GM19452 (cell line): ENCODE results near the gene TIPIN.
"Not testable (repeated sequence)": the region's sequence is repeated elsewhere in the genome, so short reads cannot be mapped to it uniquely, and the experiment has no call there.

Experiments used
- ATAC-seq: cut with Tn5 transposase; IDR thresholded peaks from one replicate; pipeline ENCODE4 v1.9.1; 2021; ENCODE audit not compliant: unreplicated experiment

The TIPIN gene

GRCh38 chr15:66304425-66304824 is 52.1 kb downstream of the TIPIN start:
- ATAC-seq, result not testable (repeated sequence)

DNA sequence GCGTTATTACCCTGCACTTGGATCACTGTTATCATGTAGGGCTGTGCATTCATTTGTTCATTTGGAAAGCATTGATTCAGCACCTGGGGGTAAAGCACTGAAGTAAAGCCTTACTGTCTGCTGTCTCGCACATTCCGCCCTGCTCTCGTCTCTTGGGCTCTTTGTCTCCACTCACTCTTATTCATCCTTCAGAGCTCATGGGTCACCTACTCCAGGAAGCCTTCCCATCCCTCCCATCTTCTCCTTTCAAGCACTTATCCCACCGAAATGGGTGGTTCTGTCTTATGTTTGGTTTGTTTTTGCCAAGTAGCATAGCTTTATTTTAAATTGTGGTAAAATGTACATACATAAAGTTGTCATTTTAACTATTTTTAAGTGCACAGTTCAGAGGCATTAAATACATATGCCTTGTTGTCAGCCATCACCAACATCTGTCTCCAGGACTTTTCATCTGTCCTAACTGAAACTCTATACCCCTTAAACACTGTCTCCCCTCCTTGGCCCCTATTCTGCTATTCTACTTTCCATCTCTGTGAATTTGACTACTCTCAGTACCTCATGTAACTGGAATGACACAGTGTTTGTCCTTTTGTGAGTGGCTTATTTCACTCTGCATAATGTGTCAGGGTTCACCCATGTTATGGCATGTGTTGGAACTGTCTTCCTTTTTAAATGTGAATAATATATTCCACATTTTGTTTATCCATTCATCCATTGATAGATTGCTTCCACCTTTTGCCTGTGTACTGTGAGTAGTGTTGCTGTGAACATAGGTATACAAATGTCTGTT is 53.8 kb downstream of the TIPIN start:
- no peak for ATAC-seq

GRCh38 chr15:66298803-66299251 is 57.7 kb downstream of the TIPIN start:
- no peak for ATAC-seq

GRCh38 chr15:66296186-66296585 is 60.3 kb downstream of the TIPIN start:
- no peak for ATAC-seq

DNA sequence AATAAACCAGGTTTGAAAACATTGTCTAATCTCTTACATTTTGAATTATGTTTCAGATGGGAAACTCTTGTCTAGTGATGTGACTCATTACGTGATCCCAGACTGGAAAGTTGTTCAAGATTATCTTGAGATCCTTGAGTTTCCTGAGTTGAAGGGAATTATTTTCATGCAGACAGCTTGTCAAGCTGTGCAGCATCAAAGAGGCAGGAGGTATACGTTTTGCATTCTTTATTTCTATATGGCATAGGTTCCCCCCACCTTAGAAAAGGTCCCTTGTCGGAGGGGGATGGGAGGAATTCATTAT is 61.6 kb downstream of the TIPIN start:
- no peak for ATAC-seq

DNA sequence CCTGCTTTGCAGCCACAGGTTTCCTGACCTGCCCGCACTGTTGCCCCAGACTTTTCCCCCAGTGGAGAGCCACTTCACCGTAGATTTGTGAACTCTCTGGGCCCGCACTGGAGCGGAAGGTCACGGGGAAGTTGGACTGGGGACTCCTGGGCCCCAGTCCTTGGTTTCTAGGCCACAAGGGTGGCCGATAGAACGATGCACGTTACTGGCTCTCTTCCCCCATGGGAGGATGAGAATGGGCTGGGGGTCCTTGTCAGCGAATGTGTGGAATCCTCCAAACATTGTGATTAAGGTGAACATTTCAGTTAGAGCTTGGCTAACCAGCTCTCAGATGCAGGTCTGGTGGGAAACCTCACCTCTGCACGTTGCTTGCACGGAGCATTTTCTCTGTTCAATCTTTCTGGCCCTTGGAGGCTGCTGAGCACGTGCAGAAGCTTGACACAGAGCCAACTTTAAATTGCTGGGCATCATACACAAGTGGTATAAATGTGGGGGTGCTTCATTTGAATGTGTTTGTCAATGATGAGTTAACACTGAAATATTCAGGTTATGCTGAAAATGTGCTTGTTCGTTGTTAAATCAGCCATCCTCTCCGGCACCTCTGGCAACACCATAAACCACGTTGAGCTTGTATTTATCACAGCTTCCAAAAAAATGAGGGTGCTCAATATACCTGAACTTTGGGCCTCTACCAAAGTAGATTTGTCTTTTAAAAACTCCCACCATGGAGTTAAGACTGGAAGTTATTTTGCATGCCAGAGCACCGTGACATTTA is 62.1 kb downstream of the TIPIN start:
- no peak for ATAC-seq

DNA sequence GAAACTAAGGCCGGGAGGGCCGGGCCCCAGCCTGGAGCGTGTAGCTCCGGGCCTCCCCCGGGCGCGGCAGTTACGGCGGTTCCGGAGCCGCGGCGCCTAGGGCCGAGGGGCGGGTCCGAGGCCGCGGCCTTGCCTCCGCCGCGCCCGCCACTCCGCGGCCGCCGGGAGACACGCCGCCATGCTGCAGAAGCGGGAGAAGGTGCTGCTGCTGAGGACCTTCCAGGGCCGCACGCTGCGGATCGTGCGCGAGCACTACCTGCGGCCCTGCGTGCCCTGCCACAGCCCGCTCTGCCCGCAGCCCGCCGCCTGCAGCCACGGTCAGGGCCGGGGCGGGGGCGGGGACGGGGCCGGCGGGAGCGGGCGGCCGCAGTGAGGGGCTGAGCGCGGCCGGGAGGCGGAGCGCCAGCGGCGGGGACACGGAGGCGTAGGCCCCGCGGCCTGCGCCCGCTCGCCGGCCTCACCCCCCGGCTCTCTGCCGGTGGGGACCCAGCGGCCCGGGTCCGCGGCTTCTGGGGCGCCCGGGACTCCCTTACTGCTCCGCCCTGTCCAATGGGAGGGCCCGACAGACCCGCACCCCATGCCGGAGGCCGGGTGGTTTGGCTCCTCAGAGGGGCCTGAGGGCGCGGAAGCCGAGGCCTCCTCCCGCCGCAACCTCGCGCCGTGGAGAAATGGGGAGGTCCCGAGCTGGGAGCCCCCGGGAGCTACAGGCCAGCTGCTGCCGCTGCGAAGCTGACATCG is 62.9 kb downstream of the TIPIN start, which contains the start of gene DIS3L:
DIS3L (plus strand) TSS at position 150 of the 738 bp plus-strand sequence; CDS start at position 179, 29 bp downstream.
- peak; percentile 61 for ATAC-seq

DNA sequence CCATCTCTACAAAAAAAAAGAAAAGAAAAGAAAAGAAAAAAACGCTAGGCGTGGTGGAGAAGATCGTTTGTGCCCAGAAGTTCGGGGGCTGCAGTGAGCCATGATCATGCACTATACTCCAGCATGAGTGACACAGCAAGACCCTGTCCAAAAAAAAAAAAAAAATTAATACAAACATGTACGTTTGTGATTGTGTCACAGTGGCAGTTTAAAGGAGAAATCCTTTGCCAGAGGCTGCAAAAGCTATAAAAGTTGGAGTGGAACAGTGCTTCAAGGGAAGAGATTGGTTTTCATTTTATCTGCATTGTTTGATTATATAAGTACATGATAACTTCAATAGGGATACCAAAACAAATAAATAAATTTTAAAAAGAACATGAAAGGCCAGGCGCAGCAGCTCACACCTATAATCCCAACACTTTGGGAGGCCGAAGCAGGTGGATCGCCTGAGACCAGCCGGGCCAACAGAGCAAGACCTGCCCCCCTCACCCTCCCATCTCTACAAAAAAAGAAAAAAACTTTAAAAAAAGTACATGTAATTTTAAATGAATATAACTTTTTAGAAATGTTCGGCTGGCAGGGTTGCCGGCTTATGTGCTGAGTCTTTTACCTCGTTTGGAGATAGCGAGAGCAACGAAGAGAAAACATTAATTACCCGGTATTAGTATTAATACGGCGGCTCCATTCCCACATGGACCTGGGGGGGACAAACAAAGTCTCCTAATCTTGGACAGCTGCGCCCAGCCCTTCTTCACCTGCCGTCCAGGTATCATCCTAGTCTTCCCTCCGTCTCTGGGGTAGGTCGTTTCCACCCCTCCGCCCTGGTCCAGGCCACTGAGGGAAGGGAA is 63.7 kb downstream of the TIPIN start:
- no peak for ATAC-seq

GRCh38 chr15:66291816-66292570 is 64.5 kb downstream of the TIPIN start:
- ATAC-seq, result no peak

GRCh38 chr15:66290518-66290917 is 66.0 kb downstream of the TIPIN start:
- ATAC-seq, result no peak

DNA sequence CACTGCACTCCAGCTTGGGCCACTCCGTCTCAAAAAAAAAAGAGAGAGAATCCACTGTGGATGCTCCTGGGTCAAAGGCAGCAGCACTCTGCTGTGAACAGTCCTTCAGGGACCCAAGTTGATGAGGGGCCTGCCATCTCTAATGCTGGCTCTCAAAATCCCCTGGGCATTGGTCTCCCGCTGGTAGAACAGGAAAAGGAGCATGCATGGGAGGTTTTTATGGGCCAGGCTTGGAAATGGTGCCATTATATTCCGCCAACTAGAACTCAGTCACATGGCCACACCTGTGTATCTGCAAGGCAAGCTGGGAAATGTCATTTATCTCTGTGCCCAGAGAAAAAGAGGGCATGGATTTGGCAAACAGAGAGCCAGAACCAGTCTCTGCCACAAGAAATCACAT is 66.5 kb downstream of the TIPIN start:
- no peak for ATAC-seq

DNA sequence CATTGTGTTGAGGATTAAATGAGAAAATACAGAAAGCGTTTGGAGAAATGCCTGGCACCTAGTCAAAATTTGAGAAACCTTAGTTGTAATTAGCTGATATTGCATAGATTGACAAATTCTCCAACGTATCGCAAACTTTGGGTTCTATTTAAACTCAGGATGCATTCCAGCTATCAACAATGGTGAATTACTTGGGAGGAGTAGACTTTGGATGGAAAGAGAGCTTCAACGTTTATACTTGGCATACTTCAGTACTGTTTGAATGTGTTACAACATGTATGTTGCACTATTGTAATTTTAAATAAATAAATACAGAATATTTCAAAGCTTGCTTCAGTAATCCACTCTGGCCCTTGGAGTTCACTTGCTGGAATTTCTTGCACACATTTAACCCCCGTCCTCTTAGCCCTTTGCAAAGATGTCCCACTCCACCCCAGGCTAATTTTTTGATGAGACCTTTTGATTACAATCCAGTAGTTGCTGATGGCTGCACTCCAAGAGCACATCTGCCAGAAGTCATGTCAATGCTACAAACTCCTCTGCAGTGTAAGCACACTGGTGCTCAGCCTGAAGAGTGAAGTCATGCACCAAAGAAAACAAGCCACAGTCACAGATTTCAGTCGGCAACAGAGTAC is 67.8 kb downstream of the TIPIN start:
- no peak for ATAC-seq

- no peak for ATAC-seq
Observed at GRCh38 chr15:66288093-66288492, 68.4 kb downstream of the TIPIN start.

GRCh38 chr15:66287461-66288057 is 68.9 kb downstream of the TIPIN start:
- ATAC-seq, result no peak
